HepG2 (cell line): Measurements from ENCODE around the gene RBM12. TPM values are rescaled to one million over a fixed set of nuclear protein-coding genes. Genes with fewer than 3 reads are reported as not detected.
A peak's percentile ranks its signal among the peaks of the same experiment; 100 is the strongest.

ENCODE experiments used
- FOSL2 ChIP-seq: sonication (generic); formaldehyde crosslinking; IDR thresholded peaks from 2 replicates; pipeline ENCODE4 v1.4.0; 2020; ENCODE audit warnings: missing genetic modification reagents
- HHEX ChIP-seq: IDR thresholded peaks from 2 replicates; pipeline ENCODE4 v1.6.1; 2016; ENCODE audit warnings: control low read depth
- KIAA2018 ChIP-seq: sonication (generic); formaldehyde crosslinking; IDR thresholded peaks from 2 replicates; pipeline ENCODE4 v1.5.0; 2020; ENCODE audit warnings: mild to moderate bottlenecking, missing genetic modification reagents, borderline replicate concordance
- KLF11 ChIP-seq: IDR thresholded peaks from 2 replicates; pipeline ENCODE4 v1.6.1; 2016; ENCODE audit warnings: missing compliant biosample characterization
- NFAT5 ChIP-seq: sonication (generic); formaldehyde crosslinking; IDR thresholded peaks from 2 replicates; pipeline ENCODE4 v1.4.0; 2020; ENCODE audit warnings: missing genetic modification reagents
- RERE ChIP-seq: IDR thresholded peaks from 2 replicates; pipeline ENCODE4 v1.6.1; 2016; ENCODE audit warnings: low read depth, missing genetic modification reagents, missing compliant biosample characterization
- polyA plus RNA-seq, 8 experiments: library from polyadenylated mRNA; depleted of rRNA in 3 of 8; stranded (reverse) in 7 of 8; unstranded in 1 of 8; fragments of >200 nt; fragmentation: Illumina TruSeq in 4 of 8; extraction: Trizol in 4 of 8; gene quantifications; 2 replicates each; pipeline versions ENCODE4 v1.2.1 to v1.2.3, GENCODE V29; 2011 to 2016; ENCODE audit warnings: low read depth in 4 of 8, missing spikeins in 1 of 8, mixed read lengths in 1 of 8; ENCODE audit not compliant: insufficient read depth in 1 of 8
- total RNA-seq, 5 experiments: library from RNA; depleted of rRNA; stranded (reverse); fragments of >200 nt; fragmentation: Illumina TruSeq; extraction: Trizol; gene quantifications; 2 replicates each; pipeline ENCODE4 v1.2.3, GENCODE V29; 2016; ENCODE audit warnings: low read depth in 1 of 5

The RBM12 gene
- total and polyA plus RNA-seq, 2 of the 13 experiments (the other 11 are each of a cell fraction or from before 2014, with no cell fraction given), result 97.9 to 104 TPM

GRCh38 chr20:35619196-35620095 lies 45.3 kb downstream of the RBM12 start (continued):
- peak; percentile 49; the same call in 1 of the 2 replicates for TF ChIP-seq RERE
- peak; percentile 87; the same call in 1 of the 2 replicates for TF ChIP-seq NFAT5
- peak; percentile 90; the same call in 1 of the 2 replicates for TF ChIP-seq KIAA2018 (CRISPR knock-in tag)
- TF ChIP-seq FOSL2 (CRISPR knock-in tag), result peak; percentile 59; the same call in 1 of the 2 replicates
- TF ChIP-seq KLF11 (CRISPR knock-in tag), result peak; percentile 93; the same call in 1 of the 2 replicates
- TF ChIP-seq HHEX (CRISPR knock-in tag), result no peak
